Measurements from ENCODE around the gene TEX53.
A peak's percentile ranks its signal among the peaks of the same experiment; 100 is the strongest.

The TEX53 gene
- total RNA-seq: 0 reads per million in 2 experiments

GRCh38 chr9:114657705-114658104, at the start of gene TEX53:
TSS of gene TEX53 (minus strand) at chr9:114657805. CDS start at chr9:114657774, 31 bp downstream.
- no peak for DNase-seq (ENCODE audit: low read depth)

- no peak for DNase-seq (ENCODE audit: low read depth)
Observed at GRCh38 chr9:114706711-114707110, 49.1 kb upstream of the TEX53 start.

DNA sequence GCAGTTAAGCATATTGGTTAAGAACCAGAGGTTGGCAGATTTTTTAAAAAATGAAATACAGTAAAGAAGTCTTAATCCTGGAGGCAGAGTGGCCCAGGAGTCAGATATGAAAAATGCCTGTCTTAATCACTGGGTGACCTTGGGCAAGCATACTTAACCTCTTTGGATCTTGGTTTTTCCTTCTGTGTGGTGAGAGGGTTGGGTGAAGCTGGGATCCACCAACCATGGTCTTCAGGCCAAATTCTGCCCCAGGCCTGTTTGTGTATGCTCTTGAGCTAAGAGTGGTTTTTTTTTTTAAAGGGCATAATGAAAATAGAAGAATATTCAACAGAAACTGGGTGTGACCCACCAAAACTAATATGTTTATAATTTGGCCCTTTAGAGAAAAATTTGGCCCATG, 44.4 kb upstream of the TEX53 start:
- DNase-seq (ENCODE audit: low read depth): no peak

DNA sequence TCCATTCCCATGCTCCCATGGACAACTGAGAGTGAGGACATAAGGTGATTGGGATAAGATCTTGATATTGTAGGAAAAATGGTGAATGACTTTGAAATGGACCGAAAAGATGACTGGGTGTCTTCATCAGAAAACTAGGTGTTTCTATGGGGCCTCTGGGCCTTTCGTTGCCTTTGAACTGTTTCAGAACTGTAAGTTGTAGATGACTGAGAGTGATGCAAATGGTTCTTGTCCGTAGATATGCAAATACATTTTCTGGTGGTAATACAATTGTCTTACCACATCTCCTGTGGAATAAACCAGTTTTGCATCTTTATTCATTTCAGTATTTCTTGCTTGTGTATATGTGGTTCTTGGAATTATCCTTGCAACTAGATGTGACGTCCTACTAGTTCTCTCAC, 40.3 kb upstream of the TEX53 start:
- DNase-seq (ENCODE audit: low read depth): no peak

DNA sequence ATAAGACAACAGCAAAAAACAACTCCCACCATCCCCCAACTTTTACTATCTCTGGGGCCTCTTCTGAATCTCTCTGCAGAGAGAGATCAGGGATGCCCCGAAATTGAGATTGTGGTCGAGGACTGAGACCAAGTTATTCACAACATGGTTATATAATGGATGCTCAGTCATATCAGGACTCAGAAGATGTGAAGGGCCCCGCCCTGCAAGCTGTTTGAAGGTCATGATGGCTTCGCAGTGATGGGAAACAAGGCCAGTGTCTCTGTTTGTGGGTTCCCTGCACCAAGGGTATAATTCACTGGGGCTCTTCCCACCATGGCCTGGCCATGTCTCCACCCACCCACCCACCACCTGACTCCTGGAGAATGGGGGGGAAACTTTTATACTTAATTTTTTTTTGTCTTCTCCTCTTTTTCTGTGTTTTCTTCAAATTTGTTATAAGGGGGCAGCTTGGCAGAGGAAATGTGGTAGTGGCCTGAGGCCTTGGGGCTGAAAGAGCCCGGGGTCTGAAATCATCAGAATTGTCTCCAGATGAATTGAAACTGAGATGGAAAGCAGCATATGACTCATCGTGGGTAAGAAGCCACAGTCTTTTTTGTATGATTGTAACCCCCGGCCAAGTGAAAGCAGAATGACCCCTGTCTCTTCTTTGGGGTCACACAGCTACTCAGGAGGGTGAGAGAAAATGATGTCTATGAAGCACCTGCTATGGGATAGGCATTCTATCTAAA, 39.4 kb upstream of the TEX53 start:
- no peak for DNase-seq (ENCODE audit: low read depth)

GRCh38 chr9:114695948-114696347, 38.3 kb upstream of the TEX53 start:
- no peak for DNase-seq (ENCODE audit: low read depth)

- no peak for DNase-seq (ENCODE audit: low read depth)
Observed at GRCh38 chr9:114694719-114695269, 37.2 kb upstream of the TEX53 start.

- no peak for DNase-seq (ENCODE audit: low read depth)
Observed at GRCh38 chr9:114694146-114694545, 36.5 kb upstream of the TEX53 start.

DNA sequence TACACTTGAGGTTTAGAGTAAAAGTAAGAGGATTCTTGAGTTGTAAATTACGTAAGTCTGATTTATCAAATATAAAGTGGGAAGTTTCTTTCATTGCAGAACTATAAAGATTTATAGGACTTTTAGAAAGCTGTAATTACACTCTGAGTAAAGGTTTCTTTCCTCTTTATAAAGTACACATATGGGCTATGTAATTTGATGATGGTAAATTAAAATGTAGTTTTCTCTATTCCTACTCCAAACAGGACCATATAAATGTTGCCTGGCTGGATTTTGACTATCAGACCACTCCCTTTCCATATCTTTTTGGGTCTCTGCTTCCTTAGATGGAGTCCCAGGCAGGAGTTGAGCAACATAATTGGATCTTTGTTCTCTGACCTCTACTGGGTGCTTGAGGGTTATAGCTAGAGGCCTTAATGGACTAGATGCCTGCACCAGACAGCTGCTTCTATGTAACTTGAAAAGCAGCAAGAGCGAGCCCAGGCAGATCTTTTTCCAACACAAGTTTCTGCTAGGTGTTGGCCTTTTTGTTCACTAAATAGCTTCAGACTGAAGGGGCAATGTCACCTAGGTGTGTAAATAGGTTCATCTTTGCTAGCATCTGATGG, 35.7 kb upstream of the TEX53 start:
- no peak for DNase-seq (ENCODE audit: low read depth)

DNA sequence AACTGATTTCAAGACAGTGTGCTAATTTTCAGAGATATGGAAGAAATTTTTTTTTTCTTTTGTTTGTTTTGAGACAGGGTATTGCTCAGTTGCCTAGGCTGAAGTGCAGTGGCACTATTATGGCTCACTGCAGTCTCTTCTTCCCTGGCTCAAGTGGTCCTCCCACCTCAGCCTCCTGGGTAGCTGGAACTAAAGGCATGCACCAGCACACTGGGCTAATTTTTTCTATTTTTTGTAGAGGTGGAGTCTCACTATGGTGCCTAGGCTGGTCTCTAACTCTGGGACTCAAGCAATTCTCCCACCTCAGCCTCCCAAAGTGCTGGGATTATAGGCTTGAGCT, 34.3 kb upstream of the TEX53 start:
- no peak for DNase-seq (ENCODE audit: low read depth)

- peak; percentile 20 for DNase-seq (ENCODE audit: low read depth)
Observed at GRCh38 chr9:114691046-114691955, 33.7 kb upstream of the TEX53 start.

DNA sequence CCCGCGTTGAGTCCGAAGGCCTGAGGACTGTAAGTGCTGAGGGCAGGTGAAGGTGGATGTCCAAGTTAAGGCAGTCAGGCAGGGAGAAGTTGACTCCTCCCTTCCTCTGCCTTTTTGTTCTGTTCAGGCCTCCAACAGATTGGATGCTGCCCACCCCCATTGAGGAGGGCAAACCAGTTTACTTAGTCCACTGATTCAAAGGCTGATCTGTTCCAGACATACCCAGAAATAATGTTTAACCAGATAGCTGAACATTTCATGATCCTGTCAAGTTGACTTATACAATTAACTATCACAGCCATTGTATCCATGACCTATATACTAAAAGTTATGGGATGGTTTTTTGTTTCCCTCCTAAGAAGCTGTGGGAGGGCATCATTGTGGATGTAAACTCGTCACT, 32.7 kb upstream of the TEX53 start:
- DNase-seq (ENCODE audit: low read depth): no peak

- no peak for DNase-seq (ENCODE audit: low read depth)
Observed at GRCh38 chr9:114689813-114690212, 32.2 kb upstream of the TEX53 start.

- DNase-seq (ENCODE audit: low read depth): no peak
Observed at GRCh38 chr9:114688909-114689610, 31.5 kb upstream of the TEX53 start.

DNA sequence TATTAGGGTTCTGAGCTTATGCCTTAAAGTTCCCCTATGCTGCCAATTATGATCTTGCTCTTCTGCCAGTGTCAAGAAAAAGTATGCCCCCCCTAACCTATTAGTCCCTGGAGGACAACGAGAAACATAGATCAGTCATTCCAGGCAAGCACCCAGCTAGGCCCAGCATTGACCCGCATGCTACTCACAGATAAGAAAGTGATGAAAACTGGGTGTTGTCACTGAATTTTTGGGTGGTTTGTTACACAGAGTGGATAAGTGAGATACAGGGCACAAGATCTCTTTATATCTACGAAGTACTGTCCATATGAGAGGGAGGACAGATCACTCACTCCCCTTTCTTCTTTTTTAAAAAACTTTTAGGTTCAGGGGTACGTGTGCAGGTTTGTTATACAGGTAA, 30.8 kb upstream of the TEX53 start:
- DNase-seq (ENCODE audit: low read depth): no peak

DNA sequence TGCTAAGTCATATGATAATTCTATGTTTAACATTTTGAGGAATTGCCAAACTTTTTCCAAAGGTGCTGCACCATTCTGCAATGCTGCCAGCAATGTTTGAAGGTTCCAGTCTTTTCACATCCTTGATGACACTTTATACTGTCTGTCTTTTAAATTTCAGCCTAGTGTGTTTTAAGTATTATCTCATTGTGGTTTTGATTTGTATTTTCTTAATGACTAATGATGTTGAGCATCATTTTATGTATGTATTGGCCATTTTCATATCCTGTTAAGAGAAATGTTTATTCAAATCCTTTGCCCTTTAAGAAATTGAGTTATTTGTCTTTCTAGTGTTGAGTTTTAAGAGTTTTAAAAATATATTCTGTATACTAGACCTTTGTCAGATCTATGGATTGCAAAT, 29.4 kb upstream of the TEX53 start:
- DNase-seq (ENCODE audit: low read depth): no peak

DNA sequence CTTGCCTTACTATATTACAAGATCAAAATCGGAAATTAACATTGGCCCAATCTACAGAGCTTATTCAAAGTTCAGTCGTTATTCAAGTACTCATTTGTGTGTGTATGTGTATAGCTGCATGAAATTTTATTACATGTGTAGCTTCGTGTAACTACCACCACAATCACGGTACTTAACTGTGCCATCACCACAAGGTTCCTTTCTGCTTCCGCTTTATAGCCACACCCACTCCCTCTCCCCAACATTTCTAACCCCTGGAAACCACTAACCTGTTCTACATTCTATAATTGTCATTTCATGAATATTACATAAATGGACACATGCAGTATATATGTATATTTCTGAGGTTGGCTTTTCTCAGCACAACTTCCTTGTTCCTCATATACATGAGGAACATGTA, 28.3 kb upstream of the TEX53 start:
- no peak for DNase-seq (ENCODE audit: low read depth)

DNA sequence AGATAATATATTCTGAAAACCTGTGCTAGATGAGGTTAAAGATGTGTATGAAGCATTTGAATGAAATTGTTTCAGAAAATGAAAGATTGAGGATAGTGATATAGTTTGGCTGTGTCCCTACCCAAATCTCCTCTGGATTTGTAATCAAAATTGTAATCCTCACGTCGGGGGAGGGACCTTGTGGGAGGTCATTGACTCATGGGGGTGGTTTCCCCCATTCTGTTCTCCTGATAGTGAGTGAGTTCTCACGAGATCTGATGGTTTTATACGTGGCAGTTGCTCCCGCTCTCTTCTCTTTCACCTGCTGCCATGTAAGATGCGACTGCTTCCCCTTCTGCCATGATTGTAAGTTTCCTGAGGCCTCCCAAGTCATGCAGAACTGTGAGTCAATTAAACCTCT, 26.4 kb upstream of the TEX53 start:
- DNase-seq (ENCODE audit: low read depth): no peak

DNA sequence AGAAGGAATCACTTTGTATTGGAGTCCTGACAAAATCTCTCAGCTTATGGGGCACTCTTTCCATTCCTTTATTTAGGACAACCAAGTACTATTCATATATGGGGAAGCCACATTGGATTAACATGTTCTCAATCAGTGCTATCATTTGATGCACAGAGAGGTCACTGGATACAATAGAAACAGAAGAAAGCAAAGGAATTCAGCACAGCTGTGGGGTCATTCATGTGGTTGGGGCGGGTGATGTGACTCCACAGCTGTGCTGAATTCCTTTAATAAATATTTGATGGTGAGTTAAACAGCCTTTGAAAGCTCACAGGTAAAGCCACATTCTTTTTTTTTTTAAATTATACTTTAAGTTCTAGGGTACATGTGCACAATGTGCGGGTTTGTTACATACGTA, 25.2 kb upstream of the TEX53 start:
- no peak for DNase-seq (ENCODE audit: low read depth)

GRCh38 chr9:114681594-114682332, 24.2 kb upstream of the TEX53 start, which contains the start of gene TEX48:
TSS of gene TEX48 (minus strand) at chr9:114682192. CDS start at chr9:114671723, 10,469 bp downstream.
- DNase-seq (ENCODE audit: low read depth): peak; percentile 58
